Measurements from ENCODE around the gene SLC25A23. TPM values are rescaled to one million over a fixed set of nuclear protein-coding genes. Genes with fewer than 3 reads are reported as not detected.
"Not testable (repeated sequence)": the region's sequence is repeated elsewhere in the genome, so short reads cannot be mapped to it uniquely, and the experiment has no call there.

SLC25A23 gene
- polyA plus RNA-seq, 2 of the 4 experiments (the other 2 are of a cell fraction): 3.3 to 18.2 TPM

- TF ChIP-seq CTCF (IDR thresholded peaks at IDR 0.05) (no peak), CBX8 (IDR thresholded peaks at IDR 0.05) (no peak)
- TF ChIP-seq, protein P1, sequence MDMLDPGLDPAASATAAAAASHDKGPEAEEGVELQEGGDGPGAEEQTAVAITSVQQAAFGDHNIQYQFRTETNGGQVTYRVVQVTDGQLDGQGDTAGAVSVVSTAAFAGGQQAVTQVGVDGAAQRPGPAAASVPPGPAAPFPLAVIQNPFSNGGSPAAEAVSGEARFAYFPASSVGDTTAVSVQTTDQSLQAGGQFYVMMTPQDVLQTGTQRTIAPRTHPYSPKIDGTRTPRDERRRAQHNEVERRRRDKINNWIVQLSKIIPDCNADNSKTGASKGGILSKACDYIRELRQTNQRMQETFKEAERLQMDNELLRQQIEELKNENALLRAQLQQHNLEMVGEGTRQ (IDR thresholded peaks at IDR 0.05): no peak
Observed at GRCh38 chr19:6406401-6406800, 53.2 kb downstream of the SLC25A23 start (continued).

DNA sequence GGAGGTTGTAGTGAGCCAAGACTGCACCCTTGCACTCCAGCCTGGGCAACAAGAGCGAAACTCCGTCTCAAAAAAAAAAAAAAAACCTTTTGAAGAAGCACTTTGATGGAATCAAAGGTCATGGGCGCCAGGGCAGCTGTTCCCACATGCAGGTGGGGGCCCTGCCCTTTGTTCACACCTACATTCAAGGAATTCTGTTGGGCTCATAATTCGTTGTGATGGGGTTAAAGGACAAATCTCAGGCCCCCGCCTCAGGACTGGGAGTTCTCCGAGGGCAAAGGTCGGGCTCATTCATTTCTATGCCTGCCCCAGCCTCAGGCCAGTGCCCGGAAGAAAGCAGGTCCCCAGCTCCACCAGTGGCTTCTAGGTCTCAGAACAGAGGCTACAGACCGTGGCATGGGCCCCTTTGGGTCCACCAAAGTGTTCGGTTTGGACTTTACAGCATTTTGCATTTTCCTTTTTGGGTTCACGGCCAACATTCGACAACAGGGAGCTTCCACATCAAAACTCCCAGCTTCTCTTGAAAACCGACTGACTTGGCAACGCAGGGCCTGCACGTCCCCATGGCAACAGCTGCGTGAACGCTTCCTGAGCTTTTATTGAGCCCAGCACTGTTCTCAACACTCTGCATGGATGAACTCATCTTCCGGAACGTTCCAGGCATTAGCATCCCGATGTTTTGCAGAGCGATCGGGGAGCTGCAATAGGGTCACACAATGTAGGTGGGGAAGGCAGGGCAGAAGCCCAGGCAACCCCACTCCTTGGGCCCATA lies 56.6 kb downstream of the SLC25A23 start:
- no peak for DNase-seq (ENCODE audit: low read depth in 1 of 2, low spot score in 1 of 2)
- FAIRE-seq: no peak
- Histone ChIP-seq H3K27ac (no peak overlapping the region), H3K4me2 (no peak overlapping the region), H3K9me3 (no peaks in the 10 kb centered on the region), H3K4me3 (no peak overlapping the region), H3K4me1 (no peaks in the 10 kb centered on the region)
- no peak for ATAC-seq
- WGBS (ENCODE audit: missing lambda C conversion rate): 77% methylated on average over 22 of the region's 22 CpGs
- TF ChIP-seq TFCP2L1 (CRISPR knock-in tag; IDR thresholded peaks at IDR 0.05): no peak
- no peak for TF ChIP-seq JUN (IDR thresholded peaks at IDR 0.05)
- ChIA-PET CTCF (interaction anchor here (0.6 to 1.4 kb wide), 3 partner anchors 9 to 17 kb away, joined by 3 to 4 read pairs (median 3); no protein-coding TSS in a partner anchor), POLR2A (interaction anchor here (1.2 kb wide), 1 partner anchor 9 kb away, joined by 4 read pairs; no protein-coding TSS in a partner anchor)

DNA sequence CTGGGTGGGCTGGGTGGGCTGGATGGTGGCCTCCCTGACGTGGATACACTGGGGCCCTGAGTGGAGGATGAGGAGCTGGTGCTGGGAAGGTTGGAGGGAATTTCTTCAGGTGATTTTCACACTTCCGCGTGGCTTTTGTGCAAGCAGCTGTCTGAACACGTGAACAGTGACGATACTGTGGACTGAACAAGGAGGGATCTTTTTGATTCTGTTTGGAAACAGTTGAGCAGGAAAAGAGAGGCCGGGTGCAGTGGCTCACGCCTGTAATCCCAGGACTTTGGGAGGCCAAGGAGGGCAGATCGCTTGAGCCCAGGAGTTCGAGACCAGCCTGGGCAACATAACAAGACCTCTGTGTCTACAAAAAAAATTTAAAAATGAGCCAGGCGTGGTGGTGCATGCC lies 57.5 kb downstream of the SLC25A23 start:
- H3K4me2 ChIP-seq: no peak overlapping the region
- WGBS (ENCODE audit: missing lambda C conversion rate): 82% methylated on average over 10 of the region's 10 CpGs
- ChIA-PET POLR2A (no interaction called here), CTCF (no interaction called here)
- H3K9me3 ChIP-seq: no peaks in the 10 kb centered on the region
- no peak overlapping the region for H3K4me3 ChIP-seq
- DNase-seq (ENCODE audit: low read depth in 1 of 2, low spot score in 1 of 2) (no peak), ATAC-seq (no peak), FAIRE-seq (no peak)
- H3K27ac ChIP-seq: no peak overlapping the region
- no peaks in the 10 kb centered on the region for H3K4me1 ChIP-seq
- TF ChIP-seq ZNF302 (CRISPR knock-in tag; IDR thresholded peaks at IDR 0.05) (no peak), KDM5A (IDR thresholded peaks at IDR 0.05) (no peak), TP53 (CRISPR knock-in tag; IDR thresholded peaks at IDR 0.05) (no peak), PHF8 (IDR thresholded peaks at IDR 0.05; ENCODE audit: borderline replicate concordance, low read depth) (no peak), SMC3 (IDR thresholded peaks at IDR 0.05) (no peak), PBX3 (IDR thresholded peaks at IDR 0.05) (no peak), ZFP36 (IDR thresholded peaks at IDR 0.05; ENCODE audit: borderline replicate concordance, partially characterized antibody) (no peak), TFCP2L1 (CRISPR knock-in tag; IDR thresholded peaks at IDR 0.05) (no peak), MAFK (IDR thresholded peaks at IDR 0.05; ENCODE audit: partially characterized antibody) (no peak)

DNA sequence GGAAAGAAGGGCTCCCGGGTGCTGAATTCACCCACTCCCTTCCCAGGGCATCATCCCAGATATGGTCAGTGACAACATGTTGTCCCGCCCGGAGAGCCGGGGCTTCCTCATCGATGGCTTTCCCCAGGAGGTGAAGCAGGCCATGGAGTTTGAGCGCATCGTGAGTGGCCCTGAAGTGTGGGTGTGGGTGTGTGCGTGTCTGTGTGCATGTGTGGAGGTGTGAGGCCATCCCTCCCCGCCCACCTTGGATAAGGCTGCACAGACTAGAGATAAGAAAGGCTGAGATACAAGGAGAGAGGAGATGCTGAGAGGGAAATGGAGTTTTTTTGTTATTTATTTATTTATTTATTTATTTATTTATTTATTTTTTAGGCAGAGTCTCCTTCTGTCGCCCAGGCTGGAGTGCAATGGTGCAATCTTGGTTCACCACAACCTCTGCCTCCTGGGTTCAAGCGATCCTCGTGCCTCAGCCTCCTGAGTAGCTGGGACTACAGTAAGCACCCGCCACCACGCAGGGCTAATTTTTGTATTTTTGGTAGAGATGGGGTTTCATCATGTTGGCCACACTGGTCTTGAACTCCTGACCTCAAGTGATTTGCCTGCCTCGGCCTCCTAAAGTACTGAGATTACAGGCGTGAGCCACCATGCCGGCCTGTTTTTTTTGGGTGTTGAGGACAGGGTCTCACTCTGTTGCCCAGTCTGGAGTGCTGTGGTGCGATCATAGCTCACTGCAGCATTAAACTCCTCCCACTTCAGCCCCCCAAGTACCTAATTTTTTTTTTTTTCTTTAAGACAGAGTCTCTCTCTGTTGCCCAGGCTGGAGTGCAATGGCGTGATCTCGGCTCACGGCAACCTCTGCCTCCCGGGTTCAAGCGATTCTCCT lies 59.3 kb downstream of the SLC25A23 start:
- WGBS (ENCODE audit: missing lambda C conversion rate): 91% methylated on average over 23 of the region's 23 CpGs
- H3K4me3 ChIP-seq; H3K4me2 ChIP-seq; H3K9me3 ChIP-seq; H3K4me1 ChIP-seq; ATAC-seq; POLR2A ChIA-PET; FAIRE-seq; H3K27ac ChIP-seq; CTCF ChIA-PET; DNase-seq (ENCODE audit: low read depth in 1 of 2, low spot score in 1 of 2): not testable (repeated sequence)
- TF ChIP-seq ZC3H11A (IDR thresholded peaks at IDR 0.05): peak; percentile 42; the same call in 1 of the 2 replicates
